IMR-90 (cell line): ENCODE data around the gene RGS16. TPM values are rescaled to one million over a fixed set of nuclear protein-coding genes. Genes with fewer than 3 reads are reported as not detected.
A peak's percentile ranks its signal among the peaks of the same experiment; 100 is the strongest.

Source experiments
- ATAC-seq: fragments of 200-7000 bp; cut with Tn5 transposase; 2 replicates; pipeline ENCODE4 v1.9.1; 2020; ENCODE audit warnings: low read depth, mild to moderate bottlenecking, moderate library complexity
- BruUV-seq: library from RNA; stranded (reverse); fragments of 400-500 nt; replicated peaks from 2 replicates; lab custom pipeline; 2021; lab: Mats Ljungman, UMichigan
- CTCF ChIA-PET: fragments of 300-600 bp; formaldehyde crosslinking; extraction: SDS; loops from one replicate; lab custom pipeline; 2021; ENCODE audit warnings: antibody characterized with exemption; lab: Yijun Ruan, JAX
- POLR2A ChIA-PET: fragments of 300-600 bp; sonication (Branson Sonifier 250); formaldehyde crosslinking; loops from one replicate; lab custom pipeline; 2022; ENCODE audit warnings: antibody characterized with exemption; ENCODE audit not compliant: unreplicated experiment; lab: Charles Lee
- DNase-seq: peaks from one replicate; pipeline ENCODE4 v3.0.0; 2013
- H2AFZ ChIP-seq: replicated peaks from 2 replicates; pipeline ENCODE3; 2013; ENCODE audit warnings: low read length, mild to moderate bottlenecking; ENCODE audit not compliant: poor library complexity
- H2AK5ac ChIP-seq: 2 replicates; pipeline ENCODE4 v1.6.1; 2013; ENCODE audit warnings: low read depth, low read length, inconsistent platforms
- H2AK9ac ChIP-seq: replicated peaks from 2 replicates; pipeline ENCODE3; 2013; ENCODE audit warnings: mild to moderate bottlenecking, low read depth, low read length, moderate library complexity; ENCODE audit not compliant: poor library complexity
- H2BK120ac ChIP-seq: 2 replicates; pipeline ENCODE4 v1.6.1; 2013; ENCODE audit warnings: low read depth, low read length, inconsistent platforms
- H2BK15ac ChIP-seq: 3 replicates; pipeline ENCODE4 v1.6.1; 2013; ENCODE audit warnings: low read depth, low read length, inconsistent platforms
- H2BK20ac ChIP-seq: 2 replicates; pipeline ENCODE4 v1.6.1; 2013; ENCODE audit warnings: low read depth, mild to moderate bottlenecking, inconsistent platforms, low read length, moderate library complexity
- H2BK5ac ChIP-seq: 2 replicates; pipeline ENCODE4 v1.6.1; 2013; ENCODE audit warnings: mild to moderate bottlenecking, low read depth, low read length, inconsistent platforms; ENCODE audit not compliant: poor library complexity, severe bottlenecking
- H3K14ac ChIP-seq: replicated peaks from 2 replicates; pipeline ENCODE4 v1.6.1; 2013; ENCODE audit warnings: low read depth, low read length, inconsistent platforms
- H3K18ac ChIP-seq: 2 replicates; pipeline ENCODE4 v1.6.1; 2013; ENCODE audit warnings: low read depth, low read length, control low read depth
- H3K23ac ChIP-seq: 2 replicates; pipeline ENCODE4 v1.6.1; 2013; ENCODE audit warnings: low read depth, low read length, inconsistent platforms
- H3K27ac ChIP-seq: 2 replicates; pipeline ENCODE4 v1.5.1; 2013; ENCODE audit warnings: mild to moderate bottlenecking, control low read depth, low read length; ENCODE audit not compliant: insufficient read depth
- H3K27me3 ChIP-seq: 2 replicates; pipeline ENCODE4 v1.6.1; 2013; ENCODE audit warnings: low read length; ENCODE audit not compliant: control insufficient read depth, insufficient read depth
- H3K36me3 ChIP-seq: 2 replicates; pipeline ENCODE4 v1.6.1; 2013; ENCODE audit warnings: low read length, mixed read lengths; ENCODE audit not compliant: control insufficient read depth, insufficient read depth
- H3K4ac ChIP-seq: 2 replicates; pipeline ENCODE4 v1.6.1; 2013; ENCODE audit warnings: low read depth, low read length, inconsistent platforms
- H3K4me1 ChIP-seq: 2 replicates; pipeline ENCODE4 v1.6.1; 2013; ENCODE audit warnings: low read length, mixed read lengths; ENCODE audit not compliant: control insufficient read depth, insufficient read depth
- H3K4me2 ChIP-seq: 2 replicates; pipeline ENCODE4 v1.6.1; 2013; ENCODE audit warnings: low read depth, mild to moderate bottlenecking, control low read depth, low read length, moderate library complexity
- H3K4me3 ChIP-seq: 2 replicates; pipeline ENCODE4 v1.5.1; 2013; ENCODE audit warnings: low read depth, mild to moderate bottlenecking, control low read depth, low read length, moderate library complexity; ENCODE audit not compliant: insufficient read depth
- H3K56ac ChIP-seq: 2 replicates; pipeline ENCODE4 v1.6.1; 2013; ENCODE audit warnings: low read length, inconsistent platforms; ENCODE audit not compliant: insufficient read depth; ENCODE audit errors: extremely low read depth
- H3K79me1 ChIP-seq, 2 experiments: 2 replicates each; pipeline ENCODE4 v1.6.1; 2013; ENCODE audit warnings: low read length in 2 of 2, inconsistent platforms in 1 of 2, low read depth in 1 of 2
- H3K9ac ChIP-seq: 2 replicates; pipeline ENCODE4 v1.6.1; 2013; ENCODE audit warnings: low read depth, low read length, control low read depth
- H3K9me1 ChIP-seq: 2 replicates; pipeline ENCODE4 v1.6.1; 2013; ENCODE audit warnings: low read length, inconsistent platforms; ENCODE audit not compliant: insufficient read depth
- H3K9me3 ChIP-seq: 2 replicates; pipeline ENCODE4 v1.6.1; 2013; ENCODE audit warnings: low read length; ENCODE audit not compliant: control insufficient read depth, insufficient read depth
- H4K20me1 ChIP-seq: 2 replicates; pipeline ENCODE4 v1.6.1; 2013; ENCODE audit warnings: low read length, inconsistent platforms; ENCODE audit not compliant: insufficient read depth
- H4K5ac ChIP-seq: 2 replicates; pipeline ENCODE4 v1.6.1; 2013; ENCODE audit warnings: mild to moderate bottlenecking, low read depth, low read length, control low read depth
- H4K8ac ChIP-seq, 2 experiments: 2 replicates each; pipeline ENCODE4 v1.6.1; 2013; ENCODE audit warnings: low read depth in 2 of 2, low read length in 2 of 2, control low read depth in 1 of 2, inconsistent platforms in 1 of 2
- H4K91ac ChIP-seq: 2 replicates; pipeline ENCODE4 v1.6.1; 2013; ENCODE audit warnings: low read depth, low read length, inconsistent platforms; ENCODE audit not compliant: insufficient read depth
- BHLHE40 ChIP-seq: fragments of 150-350 bp; IDR thresholded peaks from 2 replicates; pipeline ENCODE4 v1.6.1; 2016; ENCODE audit warnings: mild to moderate bottlenecking, low read depth, low read length
- CEBPB ChIP-seq: IDR thresholded peaks from 2 replicates; pipeline ENCODE4 v1.6.1; 2012; ENCODE audit warnings: low read depth, low read length, improper control_type of control experiment
- CHD1 ChIP-seq: IDR thresholded peaks from 2 replicates; pipeline ENCODE4 v1.6.1; 2012; ENCODE audit warnings: low read depth, low read length, improper control_type of control experiment
- FOS ChIP-seq: fragments of 150-350 bp; IDR thresholded peaks from 2 replicates; pipeline ENCODE4 v1.6.1; 2016; ENCODE audit warnings: low read depth, low read length
- MAFK ChIP-seq: IDR thresholded peaks from 2 replicates; pipeline ENCODE4 v1.6.1; 2012; ENCODE audit warnings: low read depth, low read length, improper control_type of control experiment
- MAZ ChIP-seq: IDR thresholded peaks from 2 replicates; pipeline ENCODE4 v1.6.1; 2012; ENCODE audit warnings: low read depth, mild to moderate bottlenecking, low read length, improper control_type of control experiment, moderate library complexity, borderline replicate concordance
- MXI1 ChIP-seq: IDR thresholded peaks from 2 replicates; pipeline ENCODE4 v1.6.1; 2012; ENCODE audit warnings: low read depth, mild to moderate bottlenecking, low read length, moderate library complexity, borderline replicate concordance
- NFE2L2 ChIP-seq: fragments of 150-350 bp; IDR thresholded peaks from 2 replicates; pipeline ENCODE4 v1.6.1; 2016; ENCODE audit warnings: low read depth, mild to moderate bottlenecking, low read length
- POLR2A ChIP-seq: IDR thresholded peaks from 2 replicates; pipeline ENCODE4 v1.6.1; 2012; ENCODE audit warnings: mild to moderate bottlenecking, low read depth, low read length
- RAD21 ChIP-seq: IDR thresholded peaks from 2 replicates; pipeline ENCODE4 v1.6.1; 2012; ENCODE audit warnings: low read length, improper control_type of control experiment
- RCOR1 ChIP-seq: IDR thresholded peaks from 2 replicates; pipeline ENCODE4 v1.6.1; 2012; ENCODE audit warnings: mild to moderate bottlenecking, low read length, improper control_type of control experiment; ENCODE audit not compliant: insufficient replicate concordance
- RFX5 ChIP-seq: IDR thresholded peaks from 2 replicates; pipeline ENCODE4 v1.8.0; 2012; ENCODE audit warnings: low read depth, mild to moderate bottlenecking, low read length, moderate library complexity
- SMC3 ChIP-seq: fragments of 150-350 bp; IDR thresholded peaks from 2 replicates; pipeline ENCODE4 v1.6.1; 2016; ENCODE audit warnings: low read depth, mild to moderate bottlenecking, antibody characterized with exemption, low read length, moderate library complexity
- WGBS, 2 experiments: methylation state at CpG; one replicate each; pipeline versions ENCODE4 v1.1.5 to v1.1.7; 2013; ENCODE audit warnings: missing lambda C conversion rate in 2 of 2; ENCODE audit not compliant: insufficient read length in 1 of 2; ENCODE audit errors: extremely low coverage in 2 of 2; 5-methylcytosine and 5-hydroxymethylcytosine counted together
- dilution Hi-C: fragments of 300-500 bp; cut with HindIII; formaldehyde crosslinking; loops from one replicate; pipeline ENCODE4 v1.14.3; 2018; ENCODE audit warnings: low sequenced_read_pairs; ENCODE audit not compliant: unreplicated experiment
- in situ Hi-C: fragments of 300-500 bp; cut with MboI; formaldehyde crosslinking; loops from 3 replicates; pipeline ENCODE4 v1.14.3; 2019; ENCODE audit warnings: low sequenced_read_pairs, inconsistent platforms, mixed read lengths
- intact Hi-C: fragments of 100-400 bp; cut with micrococcal nuclease; formaldehyde crosslinking; loops from 2 replicates; pipeline ENCODE4 v1.10.0; 2022
- polyA plus RNA-seq, 3 experiments: library from polyadenylated mRNA; depleted of rRNA; stranded (reverse); fragments of >200 nt; gene quantifications; 2 replicates each; pipeline ENCODE4 v1.2.3, GENCODE V29; 2012; ENCODE audit warnings: low replicate concordance in 1 of 3
- total RNA-seq: library from RNA; depleted of rRNA; stranded (reverse); fragments of >200 nt; gene quantifications from 2 replicates; pipeline ENCODE4 v1.2.3, GENCODE V29; 2012
- TF ChIP-seq, protein P1 (sequence below): fragments of 150-350 bp; IDR thresholded peaks from 2 replicates; pipeline ENCODE4 v1.6.1; 2016; ENCODE audit warnings: low read depth, mild to moderate bottlenecking, low read length, moderate library complexity, borderline replicate concordance
- TF ChIP-seq, protein P2 (sequence below): fragments of 150-350 bp; IDR thresholded peaks from 2 replicates; pipeline ENCODE4 v1.6.1; 2017; ENCODE audit warnings: mild to moderate bottlenecking, antibody characterized with exemption, low read length, low read depth
- TF ChIP-seq, protein P3 (sequence below): conservative IDR thresholded peaks from 2 replicates; pipeline ENCODE4 v1.5.1; 2012; ENCODE audit warnings: mild to moderate bottlenecking, low read depth, low read length, improper control_type of control experiment

Gene RGS16
- total and polyA plus RNA-seq, 2 of the 4 experiments (the other 2 are of a cell fraction) = 0.15 to 0.18 TPM

DNA sequence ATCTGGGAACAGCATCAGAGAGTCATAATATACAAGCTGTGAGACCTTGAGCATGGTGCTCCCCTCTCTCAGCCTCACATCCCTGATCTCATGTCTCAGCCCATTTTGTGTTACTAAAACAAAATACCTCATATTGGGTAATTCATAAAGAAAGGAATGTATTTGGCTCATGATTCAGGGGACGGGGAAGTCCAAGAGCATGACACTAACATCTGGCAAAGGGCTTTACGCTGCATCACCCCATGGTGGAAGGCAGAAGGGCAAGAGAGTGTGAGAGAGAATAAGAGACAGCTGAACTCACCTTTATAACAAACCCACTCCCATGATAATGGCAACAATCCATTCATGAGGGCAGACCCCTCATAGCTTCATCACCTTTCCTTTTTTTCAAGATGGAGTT is 51.7 kb downstream of the RGS16 start:
- CTCF ChIA-PET = no interaction called here
- ATAC-seq (no peak), DNase-seq (peak; percentile 13)
- Histone ChIP-seq H2AFZ (no peak overlapping the region), H3K9me3 (peaks cover 5% of the 10 kb centered on the region; the same call in 1 of the 2 replicates), H3K56ac (no peak overlapping the region), H3K4me2 (no peak overlapping the region), H3K79me1 (no peaks in the 10 kb centered on the region), H3K23ac (no peak overlapping the region), H3K18ac (no peak overlapping the region), H2AK9ac (no peak overlapping the region), H3K36me3 (no peaks in the 10 kb centered on the region), H3K27me3 (no peaks in the 10 kb centered on the region; the same call in 1 of the 2 replicates), H3K4me1 (no peaks in the 10 kb centered on the region), H3K4me3 (no peak overlapping the region), H2AK5ac (no peak overlapping the region), H3K27ac (no peak overlapping the region), H3K9ac (no peak overlapping the region), H3K4ac (no peak overlapping the region), H2BK20ac (no peak overlapping the region), H4K91ac (no peak overlapping the region), H2BK120ac (no peak overlapping the region), H2BK5ac (no peak overlapping the region), H2BK15ac (no peak overlapping the region), H4K20me1 (no peaks in the 10 kb centered on the region), H3K14ac (no peak overlapping the region), H3K9me1 (no peaks in the 10 kb centered on the region), H4K5ac (no peak overlapping the region), H4K8ac (no peak overlapping the region)
- intact Hi-C loops = no loop called here
- no TSS peak for BruUV-seq
- TF ChIP-seq, protein P1, sequence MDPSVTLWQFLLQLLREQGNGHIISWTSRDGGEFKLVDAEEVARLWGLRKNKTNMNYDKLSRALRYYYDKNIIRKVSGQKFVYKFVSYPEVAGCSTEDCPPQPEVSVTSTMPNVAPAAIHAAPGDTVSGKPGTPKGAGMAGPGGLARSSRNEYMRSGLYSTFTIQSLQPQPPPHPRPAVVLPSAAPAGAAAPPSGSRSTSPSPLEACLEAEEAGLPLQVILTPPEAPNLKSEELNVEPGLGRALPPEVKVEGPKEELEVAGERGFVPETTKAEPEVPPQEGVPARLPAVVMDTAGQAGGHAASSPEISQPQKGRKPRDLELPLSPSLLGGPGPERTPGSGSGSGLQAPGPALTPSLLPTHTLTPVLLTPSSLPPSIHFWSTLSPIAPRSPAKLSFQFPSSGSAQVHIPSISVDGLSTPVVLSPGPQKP = no peak
- TF ChIP-seq RAD21 (no peak), RFX5 (no peak), BHLHE40 (no peak), POLR2A (no peak), MAZ (no peak), RCOR1 (no peak), MAFK (no peak), SMC3 (no peak), FOS (no peak), MXI1 (no peak), CHD1 (no peak), NFE2L2 (no peak), CEBPB (no peak)
- TF ChIP-seq, protein P2, sequence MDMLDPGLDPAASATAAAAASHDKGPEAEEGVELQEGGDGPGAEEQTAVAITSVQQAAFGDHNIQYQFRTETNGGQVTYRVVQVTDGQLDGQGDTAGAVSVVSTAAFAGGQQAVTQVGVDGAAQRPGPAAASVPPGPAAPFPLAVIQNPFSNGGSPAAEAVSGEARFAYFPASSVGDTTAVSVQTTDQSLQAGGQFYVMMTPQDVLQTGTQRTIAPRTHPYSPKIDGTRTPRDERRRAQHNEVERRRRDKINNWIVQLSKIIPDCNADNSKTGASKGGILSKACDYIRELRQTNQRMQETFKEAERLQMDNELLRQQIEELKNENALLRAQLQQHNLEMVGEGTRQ = no peak
- TF ChIP-seq, protein P3, sequence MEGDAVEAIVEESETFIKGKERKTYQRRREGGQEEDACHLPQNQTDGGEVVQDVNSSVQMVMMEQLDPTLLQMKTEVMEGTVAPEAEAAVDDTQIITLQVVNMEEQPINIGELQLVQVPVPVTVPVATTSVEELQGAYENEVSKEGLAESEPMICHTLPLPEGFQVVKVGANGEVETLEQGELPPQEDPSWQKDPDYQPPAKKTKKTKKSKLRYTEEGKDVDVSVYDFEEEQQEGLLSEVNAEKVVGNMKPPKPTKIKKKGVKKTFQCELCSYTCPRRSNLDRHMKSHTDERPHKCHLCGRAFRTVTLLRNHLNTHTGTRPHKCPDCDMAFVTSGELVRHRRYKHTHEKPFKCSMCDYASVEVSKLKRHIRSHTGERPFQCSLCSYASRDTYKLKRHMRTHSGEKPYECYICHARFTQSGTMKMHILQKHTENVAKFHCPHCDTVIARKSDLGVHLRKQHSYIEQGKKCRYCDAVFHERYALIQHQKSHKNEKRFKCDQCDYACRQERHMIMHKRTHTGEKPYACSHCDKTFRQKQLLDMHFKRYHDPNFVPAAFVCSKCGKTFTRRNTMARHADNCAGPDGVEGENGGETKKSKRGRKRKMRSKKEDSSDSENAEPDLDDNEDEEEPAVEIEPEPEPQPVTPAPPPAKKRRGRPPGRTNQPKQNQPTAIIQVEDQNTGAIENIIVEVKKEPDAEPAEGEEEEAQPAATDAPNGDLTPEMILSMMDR = no peak
- WGBS, 2 experiments = no CpG with 5 or more reads among the region's 2 CpGs
- POLR2A ChIA-PET = no interaction called here
- in situ Hi-C loops = no loop called here
- dilution Hi-C loops = no loop called here
